Colonic mucosa (tissue), 4 donors: ENCODE results near the gene MAML2. TPM values are rescaled to one million over a fixed set of nuclear protein-coding genes. Genes with fewer than 3 reads are reported as not detected.
"Not testable (repeated sequence)": the region's sequence is repeated elsewhere in the genome, so short reads cannot be mapped to it uniquely, and the experiment has no call there.

Experiments
- DNase-seq: peaks from one replicate; pipeline ENCODE4 v3.0.0-alpha.2; 2020
- H3K27ac ChIP-seq: fragments of 200-600 bp; one replicate; pipeline ENCODE4 v1.8.0; 2021
- H3K27me3 ChIP-seq: fragments of 200-600 bp; one replicate; pipeline ENCODE4 v1.8.0; 2021
- H3K36me3 ChIP-seq: fragments of 200-600 bp; one replicate; pipeline ENCODE4 v1.8.0; 2021
- H3K4me1 ChIP-seq: fragments of 200-600 bp; one replicate; pipeline ENCODE4 v1.8.0; 2021; ENCODE audit warnings: mild to moderate bottlenecking
- H3K4me3 ChIP-seq: fragments of 200-600 bp; one replicate; pipeline ENCODE4 v1.8.0; 2021
- H3K9ac ChIP-seq, 2 donors: one replicate each; pipeline ENCODE4 v1.7.0; 2013; ENCODE audit warnings: control low read depth in 2 of 2, low read depth in 2 of 2, low read length in 2 of 2
- H3K9me3 ChIP-seq: fragments of 200-600 bp; one replicate; pipeline ENCODE4 v1.8.0; 2021
- CTCF ChIP-seq: fragments of 200-600 bp; IDR thresholded peaks from one replicate; pipeline ENCODE4 v1.8.0; 2022; ENCODE audit warnings: antibody characterized with exemption, mild to moderate bottlenecking
- intact Hi-C: fragments of 100-400 bp; cut with DNase I; formaldehyde crosslinking; loops from one replicate; pipeline ENCODE4 v1.14.1; 2022
- total RNA-seq, 2 donors: library from RNA; stranded (reverse); fragmentation: NEBNext Ultra II Directional in 1 of 2; extraction: Animal tissue kit (Norgen Biotek cat#: 25700) in 1 of 2; gene quantifications; one replicate each; pipeline ENCODE4 v1.2.1, GENCODE V29; 2021
- donor health status: healthy.
- donor health status: DM: no; HTN: no; CAD: no.
- donor health status: DM: no; HTN: no; CAD: no.

The MAML2 gene
- total RNA-seq, 2 donors from 2014 or later: 10.4 to 11.0 TPM

DNA sequence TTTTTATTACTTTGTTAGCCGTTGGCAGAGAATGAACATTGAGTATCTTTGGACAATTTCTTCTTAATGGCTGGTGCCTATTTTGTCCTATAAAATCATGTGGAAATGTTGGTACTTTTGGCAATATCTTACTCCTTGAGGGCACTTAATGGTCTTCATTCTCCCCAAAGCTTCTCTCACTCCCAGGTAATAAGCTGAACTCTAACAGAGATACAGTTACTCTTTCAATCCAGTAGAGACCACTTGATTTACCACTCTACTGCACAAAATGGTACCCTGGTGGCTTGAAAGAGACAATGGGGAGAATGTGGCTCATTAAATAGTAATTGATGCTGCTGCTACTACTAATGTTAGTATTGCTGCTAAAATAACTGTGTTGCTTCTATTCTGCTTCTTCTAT, 53.0 kb downstream of the MAML2 start:
- no peak for TF ChIP-seq CTCF
- H3K9ac ChIP-seq: no peak overlapping the region
- DNase-seq: no peak
- intact Hi-C loops: no loop called here
- no peak overlapping the region for H3K27ac ChIP-seq
- H3K9me3 ChIP-seq: no peaks in the 10 kb centered on the region
- no peaks in the 10 kb centered on the region for H3K36me3 ChIP-seq
- no peak overlapping the region for H3K4me3 ChIP-seq
- peaks cover 10% of the 10 kb centered on the region for H3K4me1 ChIP-seq
- H3K27me3 ChIP-seq: no peaks in the 10 kb centered on the region

- no peak for TF ChIP-seq CTCF
- no peaks in the 10 kb centered on the region for H3K27me3 ChIP-seq
- intact Hi-C loops: no loop called here
- H3K9ac ChIP-seq: no peak overlapping the region
- H3K4me3 ChIP-seq: no peak overlapping the region
- H3K9me3 ChIP-seq: no peaks in the 10 kb centered on the region
- H3K36me3 ChIP-seq: no peaks in the 10 kb centered on the region
- no peak for DNase-seq
- peaks cover 9% of the 10 kb centered on the region for H3K4me1 ChIP-seq
- H3K27ac ChIP-seq: no peak overlapping the region
Observed at GRCh38 chr11:96288915-96289314, 54.1 kb downstream of the MAML2 start.

- intact Hi-C loops: no loop called here
- no peaks in the 10 kb centered on the region for H3K36me3 ChIP-seq
- no peak for DNase-seq
- H3K4me3 ChIP-seq: no peak overlapping the region
- no peak overlapping the region for H3K27ac ChIP-seq
- TF ChIP-seq CTCF: no peak
- H3K27me3 ChIP-seq: no peaks in the 10 kb centered on the region
- no peaks in the 10 kb centered on the region for H3K9me3 ChIP-seq
- no peaks in the 10 kb centered on the region for H3K4me1 ChIP-seq
- H3K9ac ChIP-seq: no peak overlapping the region
Observed at GRCh38 chr11:96287822-96288439, 55.1 kb downstream of the MAML2 start.

- not testable (repeated sequence) for H3K4me1 ChIP-seq
Observed at GRCh38 chr11:96285985-96286384, 57.0 kb downstream of the MAML2 start.

GRCh38 chr11:96284917-96285316, 58.1 kb downstream of the MAML2 start:
- H3K9me3 ChIP-seq: no peaks in the 10 kb centered on the region
- no peaks in the 10 kb centered on the region for H3K27me3 ChIP-seq
- intact Hi-C loops: no loop called here
- H3K36me3 ChIP-seq: no peaks in the 10 kb centered on the region
- no peak for TF ChIP-seq CTCF
- DNase-seq: no peak
- H3K27ac ChIP-seq: no peak overlapping the region
- peaks cover 3% of the 10 kb centered on the region for H3K4me1 ChIP-seq
- H3K4me3 ChIP-seq: no peak overlapping the region
- no peak overlapping the region for H3K9ac ChIP-seq

More at GRCh38 chr11:96285985-96286384, 57.0 kb downstream of the MAML2 start:
- DNase-seq, H3K36me3 ChIP-seq, H3K9ac ChIP-seq, H3K9me3 ChIP-seq, H3K4me3 ChIP-seq, H3K27ac ChIP-seq, H3K27me3 ChIP-seq, intact Hi-C loops: not testable (repeated sequence)

DNA sequence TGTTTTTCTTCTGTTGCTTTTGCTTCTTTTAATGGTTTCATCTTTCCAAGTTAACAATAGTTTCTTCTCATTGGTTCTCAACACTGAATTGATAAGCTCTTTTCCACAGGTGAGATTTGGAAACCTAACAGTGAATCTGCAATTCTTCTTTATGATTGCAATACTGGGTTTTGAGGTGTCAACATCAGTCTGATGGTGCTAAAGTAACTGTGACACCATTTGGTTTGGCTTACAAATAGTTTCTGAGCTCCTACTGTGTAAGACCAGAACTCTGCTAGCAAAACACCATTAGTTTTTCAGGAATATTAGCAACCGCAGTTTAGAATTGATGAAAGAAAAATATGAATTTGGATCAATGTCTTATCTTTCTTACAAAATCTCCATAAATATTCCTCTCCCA, 58.6 kb downstream of the MAML2 start:
- intact Hi-C loops: no loop called here
- Histone ChIP-seq H3K36me3 (no peaks in the 10 kb centered on the region), H3K4me1 (peaks cover 3% of the 10 kb centered on the region), H3K27ac (no peak overlapping the region), H3K4me3 (no peak overlapping the region), H3K27me3 (no peaks in the 10 kb centered on the region), H3K9me3 (no peaks in the 10 kb centered on the region), H3K9ac (no peak overlapping the region)
- no peak for DNase-seq
- TF ChIP-seq CTCF: no peak
